GM12878 (cell line): ENCODE data around the gene GNB5. TPM values are rescaled to one million over a fixed set of nuclear protein-coding genes. Genes with fewer than 3 reads are reported as not detected.

ENCODE experiments used
- ATAC-seq: fragments of 200-7000 bp; cut with Tn5 transposase; 3 replicates; pipeline ENCODE4 v1.9.1; 2020; ENCODE audit warnings: mild to moderate bottlenecking, moderate library complexity
- BruUV-seq: library from RNA; stranded (reverse); fragments of 400-500 nt; replicated peaks from 2 replicates; lab custom pipeline; 2021; lab: Mats Ljungman, UMichigan
- CTCF ChIA-PET: fragments of 300-600 bp; sonication (Branson Sonifier 250); formaldehyde crosslinking; extraction: SDS; loops from one replicate; lab custom pipeline; 2021; ENCODE audit warnings: inconsistent platforms; lab: Yijun Ruan, JAX
- POLR2A ChIA-PET: fragments of 350-600 bp; formaldehyde crosslinking; extraction: SDS; loops from one replicate; lab custom pipeline; 2021; ENCODE audit warnings: inconsistent platforms; lab: Charles Lee
- RAD21 ChIA-PET: fragments of 300-600 bp; sonication (Branson Sonifier 250); formaldehyde crosslinking; loops from one replicate; lab custom pipeline; 2023; ENCODE audit warnings: antibody characterized with exemption; ENCODE audit not compliant: unreplicated experiment; lab: Charles Lee
- SMC1A ChIA-PET: fragments of 300-600 bp; sonication (Branson Sonifier 250); formaldehyde crosslinking; loops from one replicate; lab custom pipeline; 2023; ENCODE audit not compliant: unreplicated experiment, uncharacterized antibody; lab: Charles Lee
- DNase-seq: peaks from one replicate; pipeline ENCODE4 v3.0.0-alpha.2; 2011; ENCODE audit warnings: low read depth, low spot score
- FAIRE-seq: peaks from 3 replicates; lab custom pipeline; 2011; peaks lifted over from hg19 to GRCh38; lab: Jason Lieb, UNC
- H2AFZ ChIP-seq: 2 replicates; pipeline ENCODE4 v1.6.0; 2011; ENCODE audit warnings: low read depth, low read length, control low read depth; ENCODE audit not compliant: control insufficient read depth
- H3K27ac ChIP-seq: 2 replicates; pipeline ENCODE4 v1.5.1; 2011; ENCODE audit warnings: control low read depth; ENCODE audit not compliant: control insufficient read depth, insufficient read depth
- H3K27me3 ChIP-seq, 2 experiments: replicated peaks in 1 of 2; 2 replicates each; pipeline versions ENCODE4 v1.6.0 to v1.6.1; 2011; ENCODE audit warnings: low read length in 1 of 2; ENCODE audit not compliant: control insufficient read depth in 2 of 2, insufficient read depth in 2 of 2
- H3K36me3 ChIP-seq, 2 experiments: 2 replicates each; pipeline ENCODE4 v1.5.1; 2011; ENCODE audit warnings: low read length in 1 of 2; ENCODE audit not compliant: control insufficient read depth in 2 of 2, insufficient read depth in 2 of 2
- H3K4me1 ChIP-seq: 2 replicates; pipeline ENCODE4 v1.6.1; 2011; ENCODE audit warnings: mild to moderate bottlenecking, low read length, moderate library complexity, mixed read lengths; ENCODE audit not compliant: control insufficient read depth, insufficient read depth
- H3K4me2 ChIP-seq: 2 replicates; pipeline ENCODE4 v1.6.0; 2011; ENCODE audit warnings: control low read depth; ENCODE audit not compliant: control insufficient read depth, insufficient read depth
- H3K4me3 ChIP-seq: fragments of 200-600 bp; sonication (generic); 2 replicates; pipeline ENCODE4 v1.5.1; 2016
- H3K79me2 ChIP-seq: 2 replicates; pipeline ENCODE4 v1.6.0; 2011; ENCODE audit warnings: low read length; ENCODE audit not compliant: control insufficient read depth, insufficient read depth
- H3K9ac ChIP-seq: 2 replicates; pipeline ENCODE4 v1.8.0; 2011; ENCODE audit warnings: low read length, control low read depth, mixed read lengths; ENCODE audit not compliant: control insufficient read depth, insufficient read depth
- H3K9me3 ChIP-seq: replicated peaks from 3 replicates; pipeline ENCODE4 v1.5.1; 2011; ENCODE audit warnings: mild to moderate bottlenecking, low read length; ENCODE audit not compliant: control insufficient read depth, insufficient read depth
- H4K20me1 ChIP-seq: 2 replicates; pipeline ENCODE4 v1.6.0; 2011; ENCODE audit not compliant: control insufficient read depth, insufficient read depth
- CEBPB ChIP-seq, 2 experiments: fragments of 150-350 bp in 1 of 2; IDR thresholded peaks; 2 replicates each; pipeline ENCODE4 v1.6.1; 2012 to 2014; ENCODE audit warnings: low read depth in 2 of 2, low read length in 2 of 2, borderline replicate concordance in 1 of 2, inconsistent platforms in 1 of 2
- CREM ChIP-seq: IDR thresholded peaks from 2 replicates; pipeline ENCODE4 v1.6.1; 2014; ENCODE audit warnings: antibody characterized with exemption, low read depth
- CUX1 ChIP-seq: IDR thresholded peaks from 2 replicates; pipeline ENCODE4 v1.6.1; 2012; ENCODE audit warnings: improper control_type of control experiment, low read depth, low read length; ENCODE audit not compliant: insufficient replicate concordance
- E2F4 ChIP-seq: IDR thresholded peaks from 2 replicates; pipeline ENCODE4 v1.6.1; 2012; ENCODE audit warnings: low read depth, low read length, improper control_type of control experiment
- IKZF1 ChIP-seq: fragments of 450-650 bp; conservative IDR thresholded peaks from 2 replicates; pipeline ENCODE4 v1.6.1; 2017; ENCODE audit warnings: antibody characterized with exemption, mild to moderate bottlenecking
- RBBP5 ChIP-seq: fragments of 200-600 bp; sonication (generic); conservative IDR thresholded peaks from 2 replicates; pipeline ENCODE4 v1.6.1; 2016
- RELA ChIP-seq: fragments of 450-650 bp; IDR thresholded peaks from 2 replicates; pipeline ENCODE4 v1.8.0; 2014; ENCODE audit warnings: borderline replicate concordance; ENCODE audit not compliant: partially characterized antibody
- YY1 ChIP-seq: IDR thresholded peaks from 2 replicates; pipeline ENCODE4 v1.6.1; 2011; ENCODE audit warnings: low read depth, mild to moderate bottlenecking, low read length
- ZNF24 ChIP-seq: fragments of 450-650 bp; IDR thresholded peaks from 2 replicates; pipeline ENCODE4 v1.6.1; 2017; ENCODE audit warnings: antibody characterized with exemption, mild to moderate bottlenecking
- ZNF687 ChIP-seq: fragments of 450-650 bp; IDR thresholded peaks from 2 replicates; pipeline ENCODE4 v1.6.1; 2017; ENCODE audit warnings: mild to moderate bottlenecking, moderate library complexity
- WGBS: methylation state at CpG from one replicate; pipeline ENCODE4 v1.1.6; 2016; ENCODE audit warnings: low lambda C conversion rate; ENCODE audit not compliant: insufficient replicate concordance, insufficient coverage; ENCODE audit errors: missing lambda C conversion rate; 5-methylcytosine and 5-hydroxymethylcytosine counted together
- in situ Hi-C: fragments of 300-500 bp; cut with MboI; formaldehyde crosslinking; loops from 9 replicates; pipeline ENCODE4 v1.14.3; 2018; ENCODE audit warnings: mixed read lengths
- intact Hi-C: fragments of 100-400 bp; cut with micrococcal nuclease; formaldehyde crosslinking; loops from one replicate; pipeline ENCODE4 v1.14.2; 2022; ENCODE audit not compliant: unreplicated experiment
- polyA plus RNA-seq, 11 experiments: library from polyadenylated mRNA; depleted of rRNA in 4 of 11; unstranded in 6 of 11; stranded (reverse) in 5 of 11; fragments of >200 nt; fragmentation: Nextera tagmentation in 4 of 11; fragmentation: Illumina TruSeq in 1 of 11; extraction: Ambion mirVana in 4 of 11; extraction: Trizol in 1 of 11; gene quantifications; 1 replicate in 1 of 11; 2 replicates in 10 of 11; pipeline versions ENCODE4 v1.2.1 to v1.2.3, GENCODE V29; 2011 to 2016; ENCODE audit warnings: inconsistent platforms in 2 of 11, missing spikeins in 2 of 11, low read depth in 1 of 11
- total RNA-seq, 4 experiments: library from RNA; depleted of rRNA in 3 of 4; stranded (reverse); fragments of >200 nt in 3 of 4; fragmentation: Illumina TruSeq in 1 of 4; extraction: Trizol in 1 of 4; gene quantifications; 2 replicates each; pipeline versions ENCODE4 v1.2.1 to v1.2.3, GENCODE V29; 2013 to 2021

Gene GNB5
- total and polyA plus RNA-seq, 10 of the 15 experiments (the other 5 are each of a cell fraction or from before 2014, with no cell fraction given): 2.4 to 25.9 (median 15.2) TPM

- no peaks in the 10 kb centered on the region for H3K27me3 ChIP-seq
- H3K4me3 ChIP-seq: no peak overlapping the region
- no peak overlapping the region for H3K9ac ChIP-seq
- in situ Hi-C loops: no loop called here
- 50% methylated on average over 2 of the region's 3 CpGs for WGBS
- no peak overlapping the region for H3K27ac ChIP-seq
- no peak for DNase-seq
- FAIRE-seq: no peak
- ATAC-seq: no peak
- ChIA-PET CTCF (no interaction called here), POLR2A (interaction anchor here (0.6 to 1.4 kb wide), 3 partner anchors 9 to 91 kb away, joined by 3 to 11 read pairs (median 8); no protein-coding TSS in a partner anchor), RAD21 (interaction anchor here (0.7 to 0.8 kb wide), 2 partner anchors 20 to 36 kb away, joined by 4 to 5 read pairs; no protein-coding TSS in a partner anchor), SMC1A (interaction anchor here (1.4 kb wide), 1 partner anchor 16 kb away, joined by 5 read pairs; no protein-coding TSS in a partner anchor)
- H2AFZ ChIP-seq: no peak overlapping the region
- H3K79me2 ChIP-seq: no peaks in the 10 kb centered on the region
- no peaks in the 10 kb centered on the region for H3K4me1 ChIP-seq
- TF ChIP-seq E2F4 (no peak), ZNF24 (no peak), CEBPB (IDR thresholded peaks at IDR 0.05; ENCODE audit: borderline replicate concordance in 1 of 2, low read depth in 2 of 2, low read length in 2 of 2) (no peak), CREM (no peak), ZNF687 (no peak), YY1 (no peak), RELA (no peak), IKZF1 (no peak), CUX1 (no peak), RBBP5 (no peak)
- no peaks in the 10 kb centered on the region; the same call in 2 of the 3 replicates for H3K9me3 ChIP-seq
- no peak overlapping the region for H3K4me2 ChIP-seq
- no TSS peak for BruUV-seq
- H3K36me3 ChIP-seq: no peaks in the 10 kb centered on the region
- intact Hi-C loops: no loop called here
- no peaks in the 10 kb centered on the region for H4K20me1 ChIP-seq
These were observed 72.0 kb downstream of the GNB5 start for GRCh38 chr15:52118969-52119749.
